RKO (cell line): ENCODE results near the gene TTC9B.
A peak's percentile ranks its signal among the peaks of the same experiment; 100 is the strongest.
"Not testable (repeated sequence)": the region's sequence is repeated elsewhere in the genome, so short reads cannot be mapped to it uniquely, and the experiment has no call there.

ENCODE experiments used
- DNase-seq: peaks from one replicate; pipeline ENCODE4 v3.0.0-alpha.2; 2016; ENCODE audit warnings: low spot score

The TTC9B gene

GRCh38 chr19:40214936-40215335 lies 3.2 kb downstream of the TTC9B start:
- DNase-seq = no peak

GRCh38 chr19:40213882-40214570 lies 4.2 kb downstream of the TTC9B start:
- DNase-seq = no peak

- no peak for DNase-seq
These were observed 4.8 kb downstream of the TTC9B start for GRCh38 chr19:40213251-40213829.

- no peak for DNase-seq
These were observed 7.3 kb downstream of the TTC9B start for GRCh38 chr19:40210889-40211288.

GRCh38 chr19:40208602-40209001 lies 9.6 kb downstream of the TTC9B start:
- no peak for DNase-seq

- no peak for DNase-seq
These were observed 12.4 kb downstream of the TTC9B start for GRCh38 chr19:40205760-40206159.

- DNase-seq = no peak
These were observed 13.8 kb downstream of the TTC9B start for GRCh38 chr19:40204381-40204780.

GRCh38 chr19:40200341-40201099 lies 17.7 kb downstream of the TTC9B start:
- no peak for DNase-seq

GRCh38 chr19:40198272-40198990 lies 19.8 kb downstream of the TTC9B start:
- no peak for DNase-seq

- no peak for DNase-seq
These were observed 24.7 kb downstream of the TTC9B start for GRCh38 chr19:40193587-40193849.

GRCh38 chr19:40192758-40193586 lies 25.2 kb downstream of the TTC9B start:
- DNase-seq = no peak

- DNase-seq = peak; percentile 52
These were observed 26.1 kb downstream of the TTC9B start for GRCh38 chr19:40191836-40192646.

- peak; percentile 88 for DNase-seq
These were observed 27.0 kb downstream of the TTC9B start, which contains the start of gene MAP3K10 for GRCh38 chr19:40190891-40191835. Gene MAP3K10, plus strand, starts transcription at chr19:40191426. Its CDS starts 606 bp downstream, at chr19:40192032.

- no peak for DNase-seq
These were observed 33.9 kb downstream of the TTC9B start for GRCh38 chr19:40184273-40184672.

- no peak for DNase-seq
These were observed 39.4 kb downstream of the TTC9B start for GRCh38 chr19:40178756-40179155.

- DNase-seq = no peak
These were observed 40.7 kb downstream of the TTC9B start for GRCh38 chr19:40177286-40178070.

- no peak for DNase-seq
These were observed 42.4 kb downstream of the TTC9B start for GRCh38 chr19:40175820-40176219.

GRCh38 chr19:40174092-40174491 lies 44.1 kb downstream of the TTC9B start:
- no peak for DNase-seq

GRCh38 chr19:40171293-40171692 lies 46.9 kb downstream of the TTC9B start:
- DNase-seq = not testable (repeated sequence)
